PFSK-1 (cell line): ENCODE measurements around the gene RCE1.

Experiments
- FOXP2 ChIP-seq: optimal IDR thresholded peaks from 2 replicates; pipeline ENCODE3; 2011; ENCODE audit warnings: borderline replicate concordance, control low read depth, inconsistent platforms; ENCODE audit not compliant: insufficient read depth; ENCODE audit errors: extremely low read length, extremely low read depth
- POLR2AphosphoS5 ChIP-seq: IDR thresholded peaks from 2 replicates; pipeline ENCODE4 v1.6.1; 2012; ENCODE audit warnings: low read depth, mild to moderate bottlenecking, control low read depth, low read length, moderate library complexity
- SIN3A ChIP-seq: IDR thresholded peaks from 2 replicates; pipeline ENCODE4 v1.6.1; 2012; ENCODE audit warnings: mild to moderate bottlenecking, low read length, moderate library complexity, borderline replicate concordance; ENCODE audit not compliant: insufficient read depth
- TAF1 ChIP-seq: IDR thresholded peaks from 2 replicates; pipeline ENCODE4 v1.6.1; 2012; ENCODE audit warnings: low read length, control low read depth, borderline replicate concordance; ENCODE audit not compliant: insufficient read depth
- TF ChIP-seq, protein P1 (sequence below), 2 experiments: IDR thresholded peaks; 2 replicates each; pipeline versions ENCODE4 v1.6.1 to v1.8.0; 2011 to 2012; ENCODE audit warnings: low read depth in 2 of 2, low read length in 2 of 2, control low read depth in 1 of 2, inconsistent platforms in 1 of 2, mild to moderate bottlenecking in 1 of 2, moderate library complexity in 1 of 2; ENCODE audit not compliant: insufficient read depth in 1 of 2

DNA sequence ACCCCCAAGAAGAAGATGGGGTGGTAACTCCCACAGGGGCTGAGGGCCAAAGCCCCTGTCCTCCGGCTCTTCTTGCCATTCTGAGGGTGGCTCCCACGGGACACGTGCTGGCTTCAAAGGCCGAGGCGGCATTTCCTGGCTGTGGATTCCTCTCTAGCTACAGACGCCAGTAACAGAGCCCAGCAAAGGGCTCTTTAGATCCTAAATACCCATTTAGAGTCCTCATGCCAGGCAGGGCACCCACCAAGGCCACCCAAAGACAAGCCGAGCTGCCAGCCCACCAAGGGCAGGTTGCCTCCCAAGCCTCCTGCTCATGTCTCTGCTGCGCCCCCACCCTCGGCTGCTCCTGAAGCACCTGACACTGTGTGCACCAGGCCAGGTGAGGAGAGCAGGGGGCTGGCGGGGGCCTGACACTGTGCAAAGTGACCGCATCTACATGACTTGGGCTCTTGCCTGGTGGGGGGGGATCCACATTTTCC is 19.4 kb downstream of the RCE1 start:
- no peak for TF ChIP-seq POLR2AphosphoS5
- no peak for TF ChIP-seq FOXP2
- TF ChIP-seq, protein P1, sequence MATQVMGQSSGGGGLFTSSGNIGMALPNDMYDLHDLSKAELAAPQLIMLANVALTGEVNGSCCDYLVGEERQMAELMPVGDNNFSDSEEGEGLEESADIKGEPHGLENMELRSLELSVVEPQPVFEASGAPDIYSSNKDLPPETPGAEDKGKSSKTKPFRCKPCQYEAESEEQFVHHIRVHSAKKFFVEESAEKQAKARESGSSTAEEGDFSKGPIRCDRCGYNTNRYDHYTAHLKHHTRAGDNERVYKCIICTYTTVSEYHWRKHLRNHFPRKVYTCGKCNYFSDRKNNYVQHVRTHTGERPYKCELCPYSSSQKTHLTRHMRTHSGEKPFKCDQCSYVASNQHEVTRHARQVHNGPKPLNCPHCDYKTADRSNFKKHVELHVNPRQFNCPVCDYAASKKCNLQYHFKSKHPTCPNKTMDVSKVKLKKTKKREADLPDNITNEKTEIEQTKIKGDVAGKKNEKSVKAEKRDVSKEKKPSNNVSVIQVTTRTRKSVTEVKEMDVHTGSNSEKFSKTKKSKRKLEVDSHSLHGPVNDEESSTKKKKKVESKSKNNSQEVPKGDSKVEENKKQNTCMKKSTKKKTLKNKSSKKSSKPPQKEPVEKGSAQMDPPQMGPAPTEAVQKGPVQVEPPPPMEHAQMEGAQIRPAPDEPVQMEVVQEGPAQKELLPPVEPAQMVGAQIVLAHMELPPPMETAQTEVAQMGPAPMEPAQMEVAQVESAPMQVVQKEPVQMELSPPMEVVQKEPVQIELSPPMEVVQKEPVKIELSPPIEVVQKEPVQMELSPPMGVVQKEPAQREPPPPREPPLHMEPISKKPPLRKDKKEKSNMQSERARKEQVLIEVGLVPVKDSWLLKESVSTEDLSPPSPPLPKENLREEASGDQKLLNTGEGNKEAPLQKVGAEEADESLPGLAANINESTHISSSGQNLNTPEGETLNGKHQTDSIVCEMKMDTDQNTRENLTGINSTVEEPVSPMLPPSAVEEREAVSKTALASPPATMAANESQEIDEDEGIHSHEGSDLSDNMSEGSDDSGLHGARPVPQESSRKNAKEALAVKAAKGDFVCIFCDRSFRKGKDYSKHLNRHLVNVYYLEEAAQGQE (IDR thresholded peaks at IDR 0.05; ENCODE audit: insufficient read depth in 1 of 2, low read depth in 2 of 2, low read length in 2 of 2) = no peak
- TF ChIP-seq SIN3A = no peak
- no peak for TF ChIP-seq TAF1
